ENCODE data around the gene RNF38.

- TF ChIP-seq POLR2A (IDR thresholded peaks at IDR 0.05) (no peak), CTCF (IDR thresholded peaks at IDR 0.05) (no peak)
Measured at GRCh38 chr9:36316611-36317317, 83.3 kb downstream of the RNF38 start.
